H1 (cell line): Measurements from ENCODE around the gene GSG1L. TPM values are rescaled to one million over a fixed set of nuclear protein-coding genes. Genes with fewer than 3 reads are reported as not detected.

Source experiments
- CTCF ChIA-PET: fragments of 300-600 bp; sonication (Branson Sonifier 250); formaldehyde crosslinking; loops from one replicate; lab custom pipeline; 2021; ENCODE audit not compliant: partially characterized antibody; lab: Charles Lee
- POLR2A ChIA-PET: fragments of 300-600 bp; sonication (Branson Sonifier 250); formaldehyde crosslinking; loops from one replicate; lab custom pipeline; 2021; ENCODE audit warnings: inconsistent platforms; ENCODE audit not compliant: partially characterized antibody; lab: Charles Lee
- DNase-seq, 2 experiments: peaks; one replicate each; pipeline versions ENCODE4 v3.0.0 to v3.0.0-alpha.2; 2010 to 2022; ENCODE audit warnings: low spot score in 2 of 2, low read depth in 1 of 2, mixed read lengths in 1 of 2
- FAIRE-seq: peaks from 2 replicates; lab custom pipeline; 2011; peaks lifted over from hg19 to GRCh38; lab: Jason Lieb, UNC
- H2AFZ ChIP-seq: 2 replicates; pipeline ENCODE4 v1.8.1; 2012; ENCODE audit warnings: low read length, inconsistent platforms
- H2AK5ac ChIP-seq: 2 replicates; pipeline ENCODE4 v1.6.1; 2013; ENCODE audit warnings: low read depth, low read length
- H2BK120ac ChIP-seq: replicated peaks from 2 replicates; pipeline ENCODE3; 2013; ENCODE audit warnings: low read depth, low read length, inconsistent platforms
- H2BK12ac ChIP-seq: 2 replicates; pipeline ENCODE4 v1.6.1; 2013; ENCODE audit warnings: low read depth, low read length
- H2BK15ac ChIP-seq: 2 replicates; pipeline ENCODE4 v1.6.1; 2013; ENCODE audit warnings: low read length
- H2BK20ac ChIP-seq: 2 replicates; pipeline ENCODE4 v1.6.1; 2013; ENCODE audit warnings: low read length
- H2BK5ac ChIP-seq: 2 replicates; pipeline ENCODE4 v1.6.1; 2013; ENCODE audit warnings: low read depth, low read length
- H3K14ac ChIP-seq: 2 replicates; pipeline ENCODE4 v1.6.1; 2013; ENCODE audit warnings: inconsistent platforms; ENCODE audit not compliant: insufficient read length
- H3K18ac ChIP-seq: 2 replicates; pipeline ENCODE4 v1.6.1; 2013; ENCODE audit warnings: low read length; ENCODE audit errors: extremely low read depth
- H3K23ac ChIP-seq: 2 replicates; pipeline ENCODE4 v1.6.1; 2013; ENCODE audit warnings: inconsistent platforms; ENCODE audit not compliant: insufficient read length
- H3K23me2 ChIP-seq: 2 replicates; pipeline ENCODE4 v1.6.1; 2013; ENCODE audit warnings: low read depth, low read length
- H3K27ac ChIP-seq: 2 replicates; pipeline ENCODE4 v1.6.1; 2011; ENCODE audit warnings: low read depth, low read length, inconsistent platforms
- H3K27me3 ChIP-seq, 4 experiments: replicated peaks in 1 of 4; 1 replicate in 1 of 4; 2 replicates in 3 of 4; pipeline versions ENCODE4 v1.6.1 to v1.8.1; 2011 to 2013; ENCODE audit warnings: low read length in 3 of 4, mild to moderate bottlenecking in 3 of 4, inconsistent platforms in 2 of 4, mixed read lengths in 2 of 4, moderate library complexity in 1 of 4; ENCODE audit not compliant: control insufficient read depth in 3 of 4, insufficient read depth in 3 of 4; ENCODE audit errors: extremely low read depth in 1 of 4
- H3K36me3 ChIP-seq, 4 experiments: 2 replicates each; pipeline versions ENCODE4 v1.6.1 to v1.8.1; 2011 to 2013; ENCODE audit warnings: mild to moderate bottlenecking in 4 of 4, low read length in 3 of 4, moderate library complexity in 2 of 4, control low read depth in 1 of 4, inconsistent platforms in 1 of 4; ENCODE audit not compliant: insufficient read depth in 4 of 4, control insufficient read depth in 2 of 4
- H3K4ac ChIP-seq: replicated peaks from 2 replicates; pipeline ENCODE3; 2013; ENCODE audit warnings: low read length, low read depth, mixed read lengths, inconsistent platforms; ENCODE audit not compliant: insufficient read length
- H3K4me1 ChIP-seq, 4 experiments: replicated peaks in 1 of 4; 1 replicate in 1 of 4; 2 replicates in 3 of 4; pipeline versions ENCODE4 v1.6.1 to v1.8.1; 2011 to 2013; ENCODE audit warnings: low read length in 3 of 4, inconsistent platforms in 2 of 4, mixed read lengths in 1 of 4; ENCODE audit not compliant: insufficient read depth in 4 of 4, control insufficient read depth in 3 of 4
- H3K4me2 ChIP-seq, 2 experiments: 2 replicates each; pipeline versions ENCODE4 v1.6.1 to v1.8.1; 2011 to 2013; ENCODE audit warnings: low read depth in 2 of 2, low read length in 2 of 2, control low read depth in 1 of 2, inconsistent platforms in 1 of 2, mild to moderate bottlenecking in 1 of 2; ENCODE audit not compliant: insufficient read depth in 1 of 2
- H3K4me3 ChIP-seq, 4 experiments: fragments of 200-600, 300-600 bp in 1 of 4; sonication (generic), shearing (Covaris generic), sonication (Bioruptor Twin) in 1 of 4; 2 replicates each; pipeline versions ENCODE4 v1.5.1 to v1.8.1; 2011 to 2016; ENCODE audit warnings: low read length in 4 of 4, low read depth in 3 of 4, control low read depth in 2 of 4, inconsistent platforms in 2 of 4, mild to moderate bottlenecking in 2 of 4, mixed read lengths in 1 of 4, moderate library complexity in 1 of 4; ENCODE audit not compliant: insufficient read depth in 2 of 4; ENCODE audit errors: extremely low read depth in 1 of 4
- H3K56ac ChIP-seq: replicated peaks from 2 replicates; pipeline ENCODE3; 2013; ENCODE audit warnings: low read depth, mild to moderate bottlenecking, mixed read lengths, low read length, inconsistent platforms; ENCODE audit not compliant: insufficient read length
- H3K79me1 ChIP-seq: 2 replicates; pipeline ENCODE4 v1.6.1; 2013; ENCODE audit warnings: low read depth, low read length, control low read depth
- H3K79me2 ChIP-seq, 2 experiments: 2 replicates each; pipeline versions ENCODE4 v1.6.1 to v1.8.1; 2012 to 2013; ENCODE audit warnings: low read length in 2 of 2, mild to moderate bottlenecking in 2 of 2, inconsistent platforms in 1 of 2; ENCODE audit not compliant: insufficient read depth in 2 of 2, control insufficient read depth in 1 of 2
- H3K9ac ChIP-seq, 4 experiments: replicated peaks in 1 of 4; 1 replicate in 1 of 4; 2 replicates in 3 of 4; pipeline versions ENCODE4 v1.6.1 to v1.8.1; 2011 to 2013; ENCODE audit warnings: low read depth in 3 of 4, low read length in 3 of 4, control low read depth in 2 of 4, mild to moderate bottlenecking in 2 of 4, moderate library complexity in 2 of 4, inconsistent platforms in 1 of 4; ENCODE audit errors: extremely low read depth in 1 of 4
- H3K9me3 ChIP-seq, 2 experiments: 2 replicates each; pipeline versions ENCODE4 v1.6.1 to v1.8.1; 2012 to 2013; ENCODE audit warnings: mild to moderate bottlenecking in 2 of 2, moderate library complexity in 2 of 2, control low read depth in 1 of 2, inconsistent platforms in 1 of 2, low read depth in 1 of 2, low read length in 1 of 2, mixed read lengths in 1 of 2; ENCODE audit not compliant: insufficient read depth in 2 of 2
- H4K20me1 ChIP-seq, 2 experiments: replicated peaks in 1 of 2; 2 replicates each; pipeline versions ENCODE3 to v1.8.1; 2011 to 2013; ENCODE audit warnings: inconsistent platforms in 2 of 2, low read length in 2 of 2, mild to moderate bottlenecking in 1 of 2; ENCODE audit not compliant: insufficient read depth in 2 of 2, control insufficient read depth in 1 of 2
- H4K5ac ChIP-seq: 2 replicates; pipeline ENCODE4 v1.6.1; 2013; ENCODE audit warnings: low read length, low read depth, mixed read lengths, inconsistent platforms; ENCODE audit not compliant: insufficient read length
- H4K8ac ChIP-seq: 2 replicates; pipeline ENCODE4 v1.8.0; 2013; ENCODE audit warnings: mild to moderate bottlenecking, moderate library complexity, low read length, inconsistent platforms; ENCODE audit not compliant: insufficient read depth; ENCODE audit errors: extremely low read depth
- H4K91ac ChIP-seq: replicated peaks from 2 replicates; pipeline ENCODE3; 2013; ENCODE audit warnings: low read length, mixed read lengths, inconsistent platforms; ENCODE audit not compliant: insufficient read length
- ASH2L ChIP-seq: fragments of 200-600, 300-600 bp; sonication (generic); IDR thresholded peaks from one replicate; pipeline ENCODE4 v1.7.1; 2017; ENCODE audit warnings: low read length
- CBX8 ChIP-seq: fragments of 300-800, 300-1000 bp; sonication (generic); IDR thresholded peaks from 2 replicates; pipeline ENCODE4 v1.7.1; 2016; ENCODE audit warnings: low read depth, low read length, borderline replicate concordance
- CEBPB ChIP-seq: IDR thresholded peaks from 2 replicates; pipeline ENCODE4 v1.6.1; 2012; ENCODE audit warnings: low read depth, low read length
- CREB1 ChIP-seq: IDR thresholded peaks from 2 replicates; pipeline ENCODE4 v1.6.1; 2012; ENCODE audit warnings: inconsistent platforms
- EZH2 ChIP-seq: fragments of 200-600 bp; sonication (generic); IDR thresholded peaks from 2 replicates; pipeline ENCODE4 v1.7.1; 2012; ENCODE audit warnings: low read depth, mild to moderate bottlenecking, moderate library complexity, low read length, inconsistent platforms; ENCODE audit not compliant: severe bottlenecking
- HDAC6 ChIP-seq: IDR thresholded peaks from one replicate; pipeline ENCODE4 v1.7.1; 2012; ENCODE audit warnings: low read depth, mild to moderate bottlenecking, inconsistent platforms, low read length, moderate library complexity
- KDM1A ChIP-seq: fragments of 200-600, 300-600 bp; sonication (generic); IDR thresholded peaks from 2 replicates; pipeline ENCODE4 v1.7.1; 2016; ENCODE audit warnings: mild to moderate bottlenecking, low read length, borderline replicate concordance
- KDM5A ChIP-seq: fragments of 200-600 bp; IDR thresholded peaks from 2 replicates; pipeline ENCODE4 v1.7.1; 2012; ENCODE audit warnings: mild to moderate bottlenecking, low read length, inconsistent platforms, mixed read lengths
- MAFK ChIP-seq: IDR thresholded peaks from 2 replicates; pipeline ENCODE4 v1.6.1; 2012; ENCODE audit warnings: low read depth, mild to moderate bottlenecking, improper control_type of control experiment, low read length
- POLR2AphosphoS5 ChIP-seq: IDR thresholded peaks from 2 replicates; pipeline ENCODE4 v1.6.1; 2011; ENCODE audit warnings: low read depth, low read length
- POU5F1 ChIP-seq: IDR thresholded peaks from 2 replicates; pipeline ENCODE4 v1.6.1; 2011; ENCODE audit warnings: low read depth, mild to moderate bottlenecking, low read length, moderate library complexity
- TCF12 ChIP-seq: IDR thresholded peaks from 2 replicates; pipeline ENCODE4 v1.6.1; 2011; ENCODE audit warnings: low read depth, mild to moderate bottlenecking, low read length
- TEAD4 ChIP-seq: IDR thresholded peaks from 2 replicates; pipeline ENCODE4 v1.6.1; 2012; ENCODE audit warnings: low read depth, low read length, inconsistent platforms, mixed read lengths
- ZNF274 ChIP-seq: IDR thresholded peaks from 2 replicates; pipeline ENCODE4 v1.7.0; 2012; ENCODE audit warnings: low read length, borderline replicate concordance; ENCODE audit errors: extremely low read depth
- WGBS, 2 experiments: shearing (Covaris generic) in 1 of 2; methylation state at CpG; one replicate each; pipeline versions ENCODE4 v1.1.6 to v1.1.7; 2013 to 2015; ENCODE audit warnings: low lambda C conversion rate in 2 of 2, mixed read lengths in 2 of 2, inconsistent platforms in 1 of 2, low coverage in 1 of 2, missing lambda C conversion rate in 1 of 2; ENCODE audit not compliant: insufficient replicate concordance in 2 of 2, insufficient coverage in 1 of 2, insufficient read length in 1 of 2; ENCODE audit errors: extremely low coverage in 1 of 2, missing lambda C conversion rate in 1 of 2; 5-methylcytosine and 5-hydroxymethylcytosine counted together
- polyA plus RNA-seq, 7 experiments: library from polyadenylated mRNA; depleted of rRNA in 3 of 7; stranded (reverse) in 5 of 7; unstranded in 2 of 7; fragments of >200 nt in 5 of 7; fragments of 200-250 nt in 2 of 7; gene quantifications; 1 replicate in 5 of 7; 2 replicates in 1 of 7; 4 replicates in 1 of 7; pipeline versions ENCODE4 v1.2.1 to v1.2.3, GENCODE V29; 2011 to 2013; ENCODE audit warnings: missing spikeins in 2 of 7, mixed read lengths in 2 of 7
- total RNA-seq: library from RNA; stranded (reverse); fragmentation: NEBNext Ultra II Directional; extraction: Animal tissue kit (Norgen Biotek cat#: 25700); gene quantifications from 2 replicates; pipeline ENCODE4 v1.2.1, GENCODE V29; 2021
- TF ChIP-seq, protein P1 (sequence below): IDR thresholded peaks from 2 replicates; pipeline ENCODE4 v1.6.1; 2011; ENCODE audit warnings: low read length, improper control_type of control experiment

The GSG1L gene
- total and polyA plus RNA-seq, 2 of the 8 experiments (the other 6 are each of a cell fraction or from before 2014, with no cell fraction given), result 0.71 to 1.1 TPM

DNA sequence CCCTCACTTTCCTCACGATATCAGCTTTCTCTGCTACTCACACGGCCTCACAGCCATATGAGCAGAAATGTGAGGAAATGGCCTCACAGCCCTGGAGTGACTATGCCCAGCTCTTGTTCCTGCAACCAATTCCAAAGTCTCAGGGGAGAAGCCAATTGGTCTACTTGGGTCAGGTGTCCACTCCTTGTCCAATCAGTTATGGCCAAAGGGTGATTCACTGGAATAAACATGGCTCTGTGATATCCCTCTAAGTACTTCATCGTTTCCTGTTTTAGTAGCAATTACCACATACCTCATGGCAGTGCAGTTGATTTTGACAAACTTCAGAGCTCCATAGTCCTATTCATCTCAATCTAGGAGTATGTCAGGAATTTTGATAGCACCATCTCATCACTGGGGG, 318.2 kb downstream of the GSG1L start:
- no peak overlapping the region for H2BK12ac ChIP-seq
- H3K27me3 ChIP-seq, result no peaks in the 10 kb centered on the region
- peaks cover 0 to 5% (median 0%) of the 10 kb centered on the region in 4 experiments; a peak in 2 of 7 replicates for H3K4me1 ChIP-seq
- H2BK15ac ChIP-seq, result no peak overlapping the region
- DNase-seq (no peak), FAIRE-seq (no peak)
- H2BK5ac ChIP-seq, result no peak overlapping the region
- H2BK120ac ChIP-seq, result no peak overlapping the region
- H3K18ac ChIP-seq, result no peak overlapping the region
- H4K8ac ChIP-seq, result no peak overlapping the region
- H3K4me3 ChIP-seq, result no peak overlapping the region
- no peaks in the 10 kb centered on the region; a peak in 2 of 8 replicates for H3K36me3 ChIP-seq
- H3K4ac ChIP-seq, result no peak overlapping the region
- no peak overlapping the region for H3K4me2 ChIP-seq
- H3K79me2 ChIP-seq, result no peaks in the 10 kb centered on the region
- H2AFZ ChIP-seq, result no peak overlapping the region
- no peak overlapping the region for H3K27ac ChIP-seq
- ChIA-PET CTCF (interaction anchor here (0.9 to 1.2 kb wide), 4 partner anchors 13 to 122 kb away, joined by 3 to 7 read pairs (median 4); no protein-coding TSS in a partner anchor), POLR2A (interaction anchor here (0.6 kb wide), 1 partner anchor 206 kb away, joined by 3 read pairs; no protein-coding TSS in a partner anchor)
- no peak overlapping the region for H3K56ac ChIP-seq
- 88% methylated on average over 3 of the region's 3 CpGs; no CpG with 5 or more reads in 1 of the 2 experiments for WGBS, 2 experiments
- H2BK20ac ChIP-seq, result no peak overlapping the region
- H3K23me2 ChIP-seq, result 0 out of 2 replicates have a peak, but pooled peaks cover 3% of the 10 kb centered on the region
- H4K5ac ChIP-seq, result no peak overlapping the region
- no peak overlapping the region for H3K14ac ChIP-seq
- H3K9me3 ChIP-seq, result no peaks in the 10 kb centered on the region
- H4K20me1 ChIP-seq, result peaks cover 0 to 2% of the 10 kb centered on the region in 2 experiments
- H4K91ac ChIP-seq, result no peak overlapping the region
- no peak overlapping the region for H2AK5ac ChIP-seq
- H3K23ac ChIP-seq, result no peak overlapping the region
- H3K79me1 ChIP-seq, result no peaks in the 10 kb centered on the region
- H3K9ac ChIP-seq, result no peak overlapping the region
- TF ChIP-seq CBX8 (no peak), POLR2AphosphoS5 (no peak), ZNF274 (no peak), ASH2L (no peak), CEBPB (no peak), TCF12 (no peak), TEAD4 (no peak), KDM1A (no peak), MAFK (no peak), HDAC6 (no peak), KDM5A (no peak), POU5F1 (no peak), EZH2 (no peak), CREB1 (no peak)
- TF ChIP-seq, protein P1, sequence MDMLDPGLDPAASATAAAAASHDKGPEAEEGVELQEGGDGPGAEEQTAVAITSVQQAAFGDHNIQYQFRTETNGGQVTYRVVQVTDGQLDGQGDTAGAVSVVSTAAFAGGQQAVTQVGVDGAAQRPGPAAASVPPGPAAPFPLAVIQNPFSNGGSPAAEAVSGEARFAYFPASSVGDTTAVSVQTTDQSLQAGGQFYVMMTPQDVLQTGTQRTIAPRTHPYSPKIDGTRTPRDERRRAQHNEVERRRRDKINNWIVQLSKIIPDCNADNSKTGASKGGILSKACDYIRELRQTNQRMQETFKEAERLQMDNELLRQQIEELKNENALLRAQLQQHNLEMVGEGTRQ, result no peak
